Central memory CD4-positive, alpha-beta T cell (primary cell): ENCODE data around the gene SIX2.
"Not testable (repeated sequence)": the region's sequence is repeated elsewhere in the genome, so short reads cannot be mapped to it uniquely, and the experiment has no call there.

Experiments used
- DNase-seq: peaks from one replicate; pipeline ENCODE4 v3.0.0; 2022
- total RNA-seq, 3 experiments: gene quantifications; one replicate each; lab custom pipeline; 2026; lab: John Stamatoyannopoulos, UW

The SIX2 gene
- total RNA-seq: 0 to 0.04 (median 0) reads per million in 3 experiments

DNA sequence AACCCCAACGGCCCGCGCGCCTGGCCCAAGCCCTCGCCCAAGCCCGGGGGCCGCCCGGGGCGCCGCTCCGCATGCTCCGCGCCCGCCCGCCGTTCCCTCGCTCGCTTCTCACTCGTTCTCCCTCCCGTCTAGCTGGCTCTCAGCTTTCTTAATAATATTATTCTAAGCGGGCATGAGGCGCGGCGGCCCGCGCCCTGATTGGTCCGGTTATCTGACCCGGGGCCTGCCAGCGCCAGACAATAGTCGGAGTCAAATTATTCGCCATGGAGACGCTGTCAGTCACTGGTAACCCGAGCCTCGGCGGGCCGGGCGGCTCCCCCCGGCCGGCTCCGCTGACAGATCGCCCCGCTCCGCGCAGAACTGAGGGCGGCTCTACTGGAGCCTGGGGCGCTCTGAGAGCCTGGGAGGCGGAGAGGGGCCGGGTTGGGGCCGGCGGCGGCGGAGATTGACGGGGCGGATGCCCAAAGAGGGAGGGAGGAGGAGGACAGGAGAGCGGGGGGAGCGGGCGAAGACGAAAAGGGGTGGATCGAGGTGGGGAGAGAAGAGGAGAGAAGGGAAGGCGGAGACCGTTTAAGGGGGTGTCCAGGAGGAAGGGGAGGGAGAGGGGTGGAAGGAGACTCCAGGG is at the start of gene SIX2:
Gene SIX2 (minus strand): TSS at position 150 of the 625 bp plus-strand sequence. CDS start 342 bp downstream, outside the sequence.
- DNase-seq: no peak

DNA sequence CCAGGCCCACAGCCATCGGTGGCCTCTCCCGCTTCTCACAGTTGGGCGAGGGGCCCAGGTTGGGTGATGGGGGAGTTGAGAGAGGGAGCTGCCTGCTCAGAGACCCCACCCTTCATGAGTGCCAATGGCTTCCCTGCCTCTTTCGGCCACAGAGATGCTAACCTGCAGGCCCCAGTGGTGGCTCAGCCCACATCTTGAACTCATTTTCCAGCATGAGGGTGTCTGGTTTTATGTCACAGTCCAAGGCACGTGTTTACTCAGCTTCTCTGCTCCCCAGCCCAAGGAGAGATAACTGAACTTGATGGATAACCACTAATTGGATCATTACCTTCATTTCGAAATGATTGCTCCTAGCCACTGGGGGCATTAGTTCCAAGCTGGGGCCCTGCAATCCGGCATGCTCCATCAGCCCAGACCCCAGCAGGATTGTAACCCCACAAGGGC is 45.9 kb upstream of the SIX2 start:
- no peak for DNase-seq

DNA sequence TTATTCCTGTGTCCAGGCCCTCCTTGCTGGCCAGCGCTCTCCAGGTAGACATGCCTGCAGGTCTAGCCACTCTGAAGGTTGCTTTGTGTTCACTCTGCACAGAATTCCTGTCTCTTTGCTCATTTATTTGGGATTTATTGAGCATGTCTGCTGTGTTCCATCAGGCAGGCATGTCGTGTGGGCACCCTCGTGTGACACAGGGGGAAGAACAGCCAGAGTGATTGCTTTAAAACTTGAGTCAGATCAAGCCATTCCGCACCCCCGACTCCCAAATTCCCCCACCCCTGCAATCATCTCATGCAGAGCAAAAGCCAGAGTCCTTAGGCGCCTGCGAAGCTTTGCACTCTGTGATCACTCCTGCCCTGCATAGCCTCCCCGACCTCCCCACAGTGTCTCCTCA is 44.7 kb upstream of the SIX2 start:
- DNase-seq: no peak

DNA sequence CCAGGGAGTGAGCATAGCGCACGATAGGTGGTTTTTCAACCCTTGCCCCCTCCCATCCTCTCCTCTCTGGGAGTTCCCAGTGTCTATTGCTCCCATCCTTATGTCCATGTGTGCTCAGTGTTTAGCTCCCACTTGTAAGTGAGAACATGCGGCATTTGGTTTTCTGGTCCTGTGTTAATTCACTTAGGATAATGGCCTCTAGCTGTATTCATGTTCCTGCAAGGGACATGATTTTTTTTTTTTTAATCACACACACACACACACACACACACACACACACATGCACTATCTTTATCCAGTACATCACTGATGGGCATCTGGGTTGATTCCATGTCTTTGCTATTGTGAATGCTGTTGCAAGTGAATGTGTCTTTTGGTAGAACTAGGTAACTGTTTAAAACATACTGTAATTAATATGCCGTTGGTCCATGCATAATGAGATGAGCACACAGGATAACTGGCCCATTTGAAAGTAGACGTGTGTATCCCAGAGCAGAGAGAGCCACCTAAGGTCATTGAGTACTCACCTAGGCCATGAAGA is 43.2 kb upstream of the SIX2 start:
- no peak for DNase-seq

DNA sequence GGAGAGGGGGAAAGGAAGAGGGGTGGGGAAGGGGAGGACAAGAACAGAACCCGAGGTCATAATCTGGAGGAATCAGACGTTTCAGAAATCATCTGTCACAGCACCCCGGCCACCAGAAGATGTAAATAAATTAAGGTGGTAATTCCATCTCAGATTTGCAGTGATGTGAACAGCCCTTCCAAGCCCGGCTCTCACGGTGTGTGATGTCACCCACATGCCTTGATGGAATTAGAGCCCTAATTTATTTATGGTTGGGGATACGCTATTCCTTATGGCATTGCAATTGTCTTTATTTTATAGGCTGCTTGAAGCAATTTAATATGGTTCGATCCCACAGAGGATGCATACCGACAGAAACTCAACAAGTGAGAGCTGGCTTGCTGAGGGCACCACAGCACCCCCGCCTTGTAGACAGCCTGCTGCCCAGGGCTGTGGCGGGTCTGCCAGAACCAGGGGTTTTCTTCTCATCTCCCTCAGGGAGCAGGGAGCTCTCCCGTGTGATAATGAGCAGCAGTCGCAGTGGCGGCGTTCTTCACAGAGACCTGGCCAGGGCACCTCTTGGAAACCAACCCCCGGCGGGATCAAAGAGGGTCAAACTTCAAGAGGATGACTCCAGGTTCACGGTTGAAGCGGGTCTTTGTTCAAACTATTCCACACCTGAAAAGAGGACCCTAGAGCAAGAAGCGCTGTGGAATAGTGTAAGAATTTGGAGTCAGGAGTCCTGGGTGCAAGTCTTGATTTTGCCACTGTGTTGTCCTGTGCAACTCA is 40.5 kb upstream of the SIX2 start:
- no peak for DNase-seq

DNA sequence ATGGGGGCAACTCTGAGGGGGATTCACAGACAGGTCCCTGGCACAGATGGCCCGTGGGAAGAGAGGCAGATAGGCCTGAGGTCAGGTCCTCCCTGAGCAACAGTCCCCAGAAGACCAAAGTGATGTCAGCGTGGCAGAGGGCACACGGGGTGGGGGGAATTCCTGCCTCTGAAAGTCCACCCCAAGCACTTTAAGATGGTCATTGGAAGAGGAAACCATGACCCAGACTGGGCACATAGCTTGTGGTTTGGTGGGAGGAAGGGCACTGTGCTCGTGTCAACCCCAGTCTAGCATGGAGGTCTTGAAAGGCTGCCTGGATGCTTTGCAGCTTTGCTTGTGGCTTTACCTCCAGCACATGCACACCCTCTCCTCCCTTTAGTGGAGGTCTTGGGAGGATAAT is 38.0 kb upstream of the SIX2 start:
- DNase-seq: no peak

DNA sequence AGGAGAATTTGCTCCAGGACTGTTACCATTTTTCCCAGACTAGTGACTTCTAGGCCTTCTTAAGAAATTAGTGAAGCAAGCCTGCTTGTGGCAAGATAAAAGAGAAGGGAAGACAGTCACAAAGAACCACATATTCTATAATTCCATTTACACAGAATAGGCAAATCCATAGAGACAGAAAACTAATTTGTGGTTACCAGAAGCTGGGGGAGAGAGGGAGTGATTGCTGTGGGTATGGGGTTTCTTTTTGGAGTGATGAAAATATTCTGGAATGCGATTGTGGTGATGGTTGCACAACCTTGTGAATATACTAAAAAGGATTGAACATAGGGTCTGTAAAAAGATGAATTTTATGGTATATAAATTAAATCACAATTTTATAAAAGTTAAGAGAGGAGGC is 37.5 kb upstream of the SIX2 start:
- no peak for DNase-seq

DNA sequence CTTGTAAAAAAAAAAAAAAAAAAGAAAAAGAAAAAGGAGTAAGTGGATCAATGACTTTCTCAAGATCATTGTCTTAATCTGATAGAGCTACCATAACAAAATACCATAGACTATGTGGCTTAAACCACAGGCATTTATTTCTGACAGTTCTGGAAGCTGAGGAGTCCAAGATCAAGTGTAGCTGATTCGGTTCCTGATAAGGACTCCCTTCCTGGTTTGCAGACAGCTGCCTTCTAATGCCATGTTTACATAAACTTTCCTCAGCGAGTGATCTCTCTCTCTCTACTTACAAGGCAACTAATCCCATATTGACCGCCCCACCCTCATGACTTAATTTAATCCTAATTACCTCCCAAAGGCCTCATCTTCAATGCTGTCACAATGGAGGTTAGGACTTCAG is 36.5 kb upstream of the SIX2 start:
- no peak for DNase-seq

DNA sequence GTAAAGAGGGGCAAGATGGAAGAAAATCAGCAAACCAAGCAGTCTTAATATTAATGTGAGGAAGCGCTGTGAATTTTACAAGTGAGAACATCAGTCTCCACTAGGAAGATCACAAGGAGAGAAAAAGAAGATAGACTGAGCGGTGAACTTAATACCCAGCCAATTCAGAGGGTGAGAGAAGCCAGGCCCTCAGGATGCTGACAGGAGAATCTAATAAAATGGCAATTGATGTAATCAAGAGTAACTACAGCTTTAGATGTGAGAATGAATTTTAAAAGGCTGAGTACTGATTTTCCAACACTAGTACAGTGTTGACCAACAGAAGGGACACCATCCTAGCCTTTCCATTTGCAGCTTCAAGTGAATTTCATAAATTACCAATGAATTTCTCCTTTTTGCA is 35.7 kb upstream of the SIX2 start:
- DNase-seq: no peak

DNA sequence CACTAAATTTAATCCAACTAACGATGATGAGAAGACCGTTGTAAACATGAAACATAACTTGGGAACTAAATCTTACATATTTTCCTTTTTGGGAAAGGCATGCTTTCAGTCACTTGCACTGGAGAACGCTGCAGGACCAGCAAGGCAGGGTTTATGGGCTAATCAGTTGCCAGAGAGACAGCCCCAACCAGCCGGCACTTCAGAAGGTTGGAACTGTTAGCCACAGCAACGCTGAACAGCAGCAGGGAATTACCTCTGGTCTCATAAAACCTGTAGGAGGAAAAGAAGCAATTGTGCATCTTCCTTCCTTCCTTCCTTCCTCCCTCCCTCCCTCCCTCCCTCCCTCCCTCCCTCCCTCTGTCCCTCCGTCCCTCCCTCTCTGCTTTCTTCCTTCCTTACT is 33.9 kb upstream of the SIX2 start:
- DNase-seq: no peak

DNA sequence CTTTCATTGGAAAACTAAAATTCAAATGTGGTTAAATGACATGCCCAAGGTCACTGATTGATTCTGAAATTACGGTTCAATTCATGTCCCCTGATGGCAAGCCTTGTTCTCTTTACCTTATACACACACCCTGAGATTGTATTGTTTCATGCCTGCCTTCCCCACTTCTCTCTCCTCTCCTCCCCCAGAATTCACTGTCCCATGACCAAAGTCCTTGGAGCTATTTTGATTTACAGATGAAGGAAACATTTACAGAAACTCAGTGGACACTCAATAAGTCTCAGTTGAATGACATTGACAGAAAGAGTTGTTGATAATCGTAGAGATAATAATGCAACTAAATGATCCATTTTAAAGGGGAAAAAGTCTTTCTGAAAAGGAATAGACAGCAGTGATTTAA is 33.1 kb upstream of the SIX2 start:
- no peak for DNase-seq

DNA sequence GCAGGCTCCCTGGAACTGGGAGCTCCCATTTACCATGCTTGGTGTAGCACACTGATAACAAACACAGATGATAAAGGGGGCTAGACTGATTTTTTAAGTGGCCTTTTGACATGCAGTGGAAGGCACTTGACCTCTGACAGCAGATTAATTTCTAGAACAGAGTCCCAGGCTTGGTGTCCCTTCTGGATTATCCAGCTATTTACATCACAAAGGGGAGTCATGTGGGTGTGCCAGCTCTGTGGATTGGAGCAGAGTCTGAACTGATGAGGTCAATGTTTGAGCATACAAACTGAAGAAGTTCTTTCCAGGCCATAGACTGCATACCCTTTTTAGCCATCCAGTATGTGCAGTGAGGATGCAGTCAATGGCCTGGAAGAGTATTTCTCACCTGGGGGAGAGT is 31.5 kb upstream of the SIX2 start:
- DNase-seq: no peak

DNA sequence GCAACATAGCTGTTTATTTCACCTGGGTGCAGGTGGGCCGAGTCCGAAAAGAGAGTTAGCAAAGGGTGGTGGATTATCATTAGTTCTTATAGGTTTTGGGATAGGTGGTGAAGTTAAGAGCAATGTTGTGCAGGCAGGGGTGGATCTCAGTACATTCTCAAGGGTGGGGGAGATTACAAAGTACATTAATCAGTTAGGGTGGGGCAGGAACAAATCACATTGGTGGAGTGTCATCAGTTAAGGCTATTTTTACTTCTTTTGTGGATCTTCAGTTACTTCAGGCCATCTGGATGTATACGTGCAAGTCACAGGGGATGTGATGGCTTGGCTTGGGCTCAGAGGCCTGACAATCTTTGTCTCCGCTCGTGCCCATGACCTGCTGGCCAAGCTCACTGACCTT is 30.6 kb upstream of the SIX2 start:
- not testable (repeated sequence) for DNase-seq

DNA sequence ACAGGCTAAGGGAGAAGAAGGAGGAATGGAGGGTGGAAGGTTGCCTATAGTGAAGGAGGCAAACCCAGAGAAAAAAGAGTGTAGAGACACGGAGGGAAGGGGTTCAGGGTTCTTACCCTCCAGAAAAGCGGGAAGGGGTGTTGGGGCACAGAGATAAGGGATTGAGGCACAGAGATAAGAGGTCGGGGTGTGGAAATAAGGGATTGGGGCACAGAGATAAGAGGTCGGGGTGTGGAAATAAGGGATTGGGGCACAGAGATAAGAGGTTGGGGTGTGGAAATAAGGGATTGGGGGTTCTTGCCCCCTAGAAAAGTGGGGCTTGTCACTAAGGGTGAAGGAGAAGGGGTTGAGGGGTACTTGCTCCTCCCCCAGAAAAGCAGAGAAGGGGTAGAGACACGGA is 29.6 kb upstream of the SIX2 start:
- not testable (repeated sequence) for DNase-seq

DNA sequence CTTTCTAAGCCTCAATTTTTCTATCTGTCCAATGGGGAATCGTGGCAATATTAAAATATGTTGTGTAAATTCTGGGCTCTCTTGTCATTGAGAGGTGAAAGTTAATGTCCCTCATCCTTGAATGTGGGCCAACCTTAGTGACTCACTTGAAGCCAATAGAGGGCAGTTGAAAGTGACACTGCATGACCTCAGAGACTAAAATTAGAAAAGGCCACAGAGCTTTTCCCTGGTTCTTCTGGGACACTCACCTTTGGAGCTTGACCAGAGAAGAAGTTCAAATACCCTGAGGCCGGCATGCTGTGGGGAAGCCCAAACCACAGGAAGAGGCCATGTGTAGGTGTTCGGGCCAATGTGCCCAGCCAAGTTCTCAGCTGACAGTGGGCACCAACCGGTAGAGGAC is 24.1 kb upstream of the SIX2 start:
- DNase-seq: no peak

DNA sequence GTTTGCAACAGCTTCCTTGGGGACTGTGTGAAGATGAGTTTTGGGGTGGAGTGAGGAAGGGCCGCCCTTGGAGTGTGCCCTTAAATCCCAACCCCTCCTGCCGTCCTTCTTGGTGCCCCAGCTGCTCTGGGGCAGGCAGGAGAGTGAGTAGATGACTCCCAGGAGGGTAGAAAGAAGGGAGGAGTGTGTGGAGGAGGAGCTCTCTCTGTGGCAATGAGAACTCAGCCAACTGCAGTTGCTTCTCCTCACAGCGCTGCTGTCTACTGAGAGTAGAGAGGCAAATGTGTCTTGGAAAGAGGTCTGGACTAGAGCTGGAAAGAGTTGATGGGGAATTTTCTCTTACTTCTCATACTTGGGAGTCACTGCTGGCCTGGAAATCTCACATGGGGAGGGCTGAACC is 21.8 kb upstream of the SIX2 start:
- DNase-seq: no peak

DNA sequence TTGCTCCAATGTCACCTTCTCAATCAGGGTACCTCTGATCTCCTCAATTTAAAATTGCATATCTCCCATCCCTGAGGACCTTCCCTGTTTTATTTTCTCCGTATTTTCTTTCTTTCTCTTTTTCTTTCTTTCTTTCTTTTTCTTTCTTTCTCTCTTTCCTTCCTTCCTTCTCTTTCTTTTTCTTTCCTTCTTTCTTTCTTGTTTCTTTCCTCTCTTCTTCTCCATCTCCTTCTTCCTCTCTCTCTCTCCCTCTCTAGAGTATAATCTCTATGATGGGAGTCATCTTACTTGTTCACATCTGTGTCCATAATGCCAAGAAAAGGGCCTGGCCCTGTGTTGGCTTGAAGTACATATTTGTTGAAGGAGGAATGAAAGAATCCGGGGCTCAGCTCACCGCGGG is 21.3 kb upstream of the SIX2 start:
- no peak for DNase-seq

DNA sequence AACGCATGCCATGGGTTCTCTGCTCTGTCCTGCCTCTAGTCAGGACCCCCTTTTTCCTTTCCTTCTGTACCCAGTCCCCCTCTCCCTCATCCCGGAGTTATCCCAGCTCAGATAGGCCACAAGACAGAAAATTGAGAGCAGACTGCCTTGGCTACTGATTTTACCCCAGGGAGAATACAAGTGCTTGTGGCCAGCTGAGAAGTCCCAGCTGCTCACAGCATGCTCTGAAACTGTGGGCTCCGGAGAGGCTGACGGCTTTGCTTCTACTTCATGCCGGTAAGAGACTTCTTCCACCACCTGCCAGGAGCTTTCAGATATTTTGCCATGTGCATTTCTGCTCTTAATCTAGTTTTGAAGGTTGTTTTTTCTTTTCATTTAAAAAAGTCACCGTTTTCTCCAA is 20.0 kb upstream of the SIX2 start:
- no peak for DNase-seq

DNA sequence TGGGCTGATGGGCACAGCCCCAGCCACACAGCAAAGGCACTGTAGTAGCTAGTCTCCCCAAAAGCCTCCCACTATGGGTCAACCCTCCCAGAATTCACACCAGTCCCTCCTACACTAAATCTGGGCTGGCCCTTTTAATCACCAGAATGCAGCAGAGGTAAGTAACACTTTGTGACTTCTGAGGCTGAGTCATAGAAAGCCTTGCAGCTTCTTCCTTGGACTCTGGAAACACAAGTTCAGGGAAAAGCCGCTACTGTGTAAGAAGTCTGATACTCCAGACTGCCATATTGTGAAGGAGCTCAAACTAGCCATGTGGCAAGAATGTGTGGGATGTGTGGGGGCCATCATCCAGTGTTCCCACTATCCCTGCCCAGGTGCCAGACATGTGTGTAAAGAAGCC is 19.0 kb upstream of the SIX2 start:
- DNase-seq: no peak

DNA sequence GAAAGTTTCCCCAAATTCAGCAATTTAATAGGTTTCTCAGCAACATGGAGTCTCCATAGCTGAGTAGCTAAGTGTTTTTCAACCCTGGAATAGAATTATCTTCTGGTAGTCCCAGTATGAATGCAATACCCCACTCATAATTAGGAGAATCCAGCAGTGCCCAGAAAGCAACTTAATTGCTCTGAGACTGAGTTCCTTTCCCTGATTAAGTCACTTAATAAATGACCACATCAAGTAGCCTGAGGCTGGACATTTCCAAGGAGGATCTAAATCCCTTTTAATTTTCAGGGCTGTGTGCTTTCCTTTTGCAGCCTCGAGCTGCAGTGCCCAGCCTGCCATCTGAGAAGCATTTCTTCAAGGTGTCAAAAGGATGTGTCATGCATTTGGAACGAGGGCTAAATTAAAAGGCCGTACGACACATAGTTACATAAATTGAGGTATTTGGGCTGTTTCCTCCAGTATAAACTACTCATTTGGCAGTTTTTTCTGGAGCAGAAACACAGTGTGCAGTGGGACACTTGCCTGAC is 17.7 kb upstream of the SIX2 start:
- no peak for DNase-seq

DNA sequence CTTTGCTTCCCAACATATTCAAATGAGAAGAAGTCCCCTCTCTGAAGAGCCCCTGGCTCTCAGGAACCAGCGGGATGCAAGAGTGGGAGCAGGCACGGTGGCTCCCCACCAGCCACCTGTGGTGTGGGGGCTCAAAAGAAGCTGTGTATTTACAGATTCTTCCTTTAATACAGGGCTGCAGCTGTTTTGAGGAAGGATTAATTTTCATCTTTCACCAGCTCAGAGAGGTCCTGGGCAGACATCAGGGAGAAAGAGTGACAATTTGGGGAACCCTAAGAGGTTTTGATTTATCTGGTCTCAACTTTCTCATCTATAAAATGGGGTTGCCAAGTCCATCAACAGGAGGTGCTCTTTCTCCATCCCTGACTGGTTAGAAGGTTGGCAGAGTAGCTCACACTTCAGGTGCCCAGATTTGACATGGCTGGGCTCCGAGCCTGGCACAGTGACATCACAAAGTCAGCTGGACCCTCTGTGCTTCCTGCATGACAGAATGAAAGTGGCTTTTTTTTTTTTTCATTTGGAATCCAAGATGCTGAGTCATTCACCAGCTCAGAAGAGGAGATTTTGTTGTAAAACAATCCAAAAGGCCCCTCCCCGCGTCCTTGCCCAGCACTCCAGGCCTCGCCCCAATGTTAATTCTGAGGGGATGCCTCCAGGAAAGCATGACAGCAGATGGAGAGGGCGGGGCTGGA is 15.5 kb upstream of the SIX2 start:
- DNase-seq: no peak

DNA sequence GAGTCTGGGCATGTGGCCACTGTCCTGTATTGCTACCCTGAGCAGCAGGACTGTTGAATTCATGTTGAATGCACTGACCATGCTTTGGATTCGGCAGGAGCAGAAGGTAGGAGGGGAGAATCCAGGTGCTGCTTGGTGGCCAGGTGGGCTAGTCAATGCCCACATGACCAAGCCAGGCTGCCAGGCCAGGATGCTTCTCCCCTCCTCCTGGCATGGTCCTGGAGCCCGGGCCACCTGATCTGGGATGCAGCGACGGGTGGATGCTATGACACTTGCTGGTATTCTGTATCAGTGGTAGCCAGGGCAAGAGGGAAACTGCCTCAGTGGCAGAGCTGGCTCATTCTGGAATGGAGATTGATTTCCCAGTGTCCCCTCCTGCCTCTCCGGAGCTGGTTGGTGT is 14.8 kb upstream of the SIX2 start:
- DNase-seq: no peak

DNA sequence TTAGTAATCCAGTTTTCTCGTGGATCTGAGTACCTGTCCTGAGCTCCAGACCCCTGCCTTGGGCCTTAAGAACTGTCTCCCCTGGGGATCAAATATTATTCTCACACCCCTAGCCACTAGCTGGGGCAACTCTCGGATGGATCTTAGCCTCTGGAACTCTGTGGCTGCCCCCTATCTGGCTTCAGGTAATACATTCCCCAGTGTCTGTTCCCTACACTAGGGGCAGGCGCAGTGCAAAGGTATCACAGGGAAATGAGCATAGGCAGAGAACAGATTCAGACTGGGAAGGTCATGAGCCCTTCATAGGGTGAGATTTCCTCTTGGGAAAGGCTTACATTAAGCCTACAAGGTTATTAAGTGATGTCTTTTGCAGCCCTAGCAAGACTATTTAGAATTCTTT is 11.2 kb upstream of the SIX2 start:
- DNase-seq: no peak

DNA sequence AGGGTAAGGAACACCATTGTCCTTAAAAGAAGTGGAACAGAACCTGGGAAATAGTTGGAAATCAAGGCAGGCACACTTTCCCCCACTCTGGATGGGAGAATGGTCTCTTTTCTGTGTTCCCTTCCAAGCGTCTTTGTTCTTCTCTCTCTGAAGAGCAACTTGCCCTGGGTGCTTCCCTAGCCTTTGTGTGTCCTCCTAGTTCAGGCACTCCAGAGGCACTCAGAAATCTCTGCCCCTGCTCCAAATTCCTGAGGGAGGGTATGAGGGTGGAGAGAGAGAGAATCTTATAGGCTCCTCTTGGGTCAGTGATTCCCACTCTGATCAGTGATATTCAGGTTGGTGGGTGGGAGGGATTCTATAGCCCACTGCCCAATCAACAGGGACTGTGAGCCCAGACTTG is 8.8 kb upstream of the SIX2 start:
- DNase-seq: no peak
